ENCODE results near the gene HOXB1.

DNA sequence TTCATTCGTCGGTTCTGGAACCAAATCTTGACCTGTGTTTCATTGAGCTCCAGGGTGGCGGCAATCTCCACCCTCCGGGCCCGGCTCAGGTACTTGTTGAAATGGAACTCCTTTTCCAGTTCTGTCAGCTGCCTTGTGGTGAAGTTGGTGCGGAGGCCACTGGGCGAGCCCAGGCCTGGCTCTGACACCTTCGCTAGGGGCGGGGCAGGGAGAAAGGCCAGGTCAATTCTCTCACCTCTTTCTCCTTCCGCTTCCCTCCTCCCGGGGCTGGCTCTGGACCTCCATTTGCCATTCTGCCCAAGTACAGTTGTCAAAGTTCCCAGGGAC is 1.2 kb downstream of the HOXB1 start:
- TF ChIP-seq, protein P1, sequence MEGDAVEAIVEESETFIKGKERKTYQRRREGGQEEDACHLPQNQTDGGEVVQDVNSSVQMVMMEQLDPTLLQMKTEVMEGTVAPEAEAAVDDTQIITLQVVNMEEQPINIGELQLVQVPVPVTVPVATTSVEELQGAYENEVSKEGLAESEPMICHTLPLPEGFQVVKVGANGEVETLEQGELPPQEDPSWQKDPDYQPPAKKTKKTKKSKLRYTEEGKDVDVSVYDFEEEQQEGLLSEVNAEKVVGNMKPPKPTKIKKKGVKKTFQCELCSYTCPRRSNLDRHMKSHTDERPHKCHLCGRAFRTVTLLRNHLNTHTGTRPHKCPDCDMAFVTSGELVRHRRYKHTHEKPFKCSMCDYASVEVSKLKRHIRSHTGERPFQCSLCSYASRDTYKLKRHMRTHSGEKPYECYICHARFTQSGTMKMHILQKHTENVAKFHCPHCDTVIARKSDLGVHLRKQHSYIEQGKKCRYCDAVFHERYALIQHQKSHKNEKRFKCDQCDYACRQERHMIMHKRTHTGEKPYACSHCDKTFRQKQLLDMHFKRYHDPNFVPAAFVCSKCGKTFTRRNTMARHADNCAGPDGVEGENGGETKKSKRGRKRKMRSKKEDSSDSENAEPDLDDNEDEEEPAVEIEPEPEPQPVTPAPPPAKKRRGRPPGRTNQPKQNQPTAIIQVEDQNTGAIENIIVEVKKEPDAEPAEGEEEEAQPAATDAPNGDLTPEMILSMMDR (IDR thresholded peaks at IDR 0.05; ENCODE audit: low read depth, low read length, missing input control) = no peak
- no peak for TF ChIP-seq EGR1 (IDR thresholded peaks at IDR 0.05; ENCODE audit: low read depth in 2 of 2)
- TF ChIP-seq, protein P2, sequence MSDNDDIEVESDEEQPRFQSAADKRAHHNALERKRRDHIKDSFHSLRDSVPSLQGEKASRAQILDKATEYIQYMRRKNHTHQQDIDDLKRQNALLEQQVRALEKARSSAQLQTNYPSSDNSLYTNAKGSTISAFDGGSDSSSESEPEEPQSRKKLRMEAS (IDR thresholded peaks at IDR 0.05) = no peak
- no peak for TF ChIP-seq GABPA (IDR thresholded peaks at IDR 0.05 in 1 of 2, conservative IDR thresholded peaks at IDR 0.05 in 1 of 2)
- no peak for TF ChIP-seq FOXA1 (IDR thresholded peaks at IDR 0.05)
- no peak for TF ChIP-seq TAF1 (conservative IDR thresholded peaks at IDR 0.05)
- TF ChIP-seq, protein P3, sequence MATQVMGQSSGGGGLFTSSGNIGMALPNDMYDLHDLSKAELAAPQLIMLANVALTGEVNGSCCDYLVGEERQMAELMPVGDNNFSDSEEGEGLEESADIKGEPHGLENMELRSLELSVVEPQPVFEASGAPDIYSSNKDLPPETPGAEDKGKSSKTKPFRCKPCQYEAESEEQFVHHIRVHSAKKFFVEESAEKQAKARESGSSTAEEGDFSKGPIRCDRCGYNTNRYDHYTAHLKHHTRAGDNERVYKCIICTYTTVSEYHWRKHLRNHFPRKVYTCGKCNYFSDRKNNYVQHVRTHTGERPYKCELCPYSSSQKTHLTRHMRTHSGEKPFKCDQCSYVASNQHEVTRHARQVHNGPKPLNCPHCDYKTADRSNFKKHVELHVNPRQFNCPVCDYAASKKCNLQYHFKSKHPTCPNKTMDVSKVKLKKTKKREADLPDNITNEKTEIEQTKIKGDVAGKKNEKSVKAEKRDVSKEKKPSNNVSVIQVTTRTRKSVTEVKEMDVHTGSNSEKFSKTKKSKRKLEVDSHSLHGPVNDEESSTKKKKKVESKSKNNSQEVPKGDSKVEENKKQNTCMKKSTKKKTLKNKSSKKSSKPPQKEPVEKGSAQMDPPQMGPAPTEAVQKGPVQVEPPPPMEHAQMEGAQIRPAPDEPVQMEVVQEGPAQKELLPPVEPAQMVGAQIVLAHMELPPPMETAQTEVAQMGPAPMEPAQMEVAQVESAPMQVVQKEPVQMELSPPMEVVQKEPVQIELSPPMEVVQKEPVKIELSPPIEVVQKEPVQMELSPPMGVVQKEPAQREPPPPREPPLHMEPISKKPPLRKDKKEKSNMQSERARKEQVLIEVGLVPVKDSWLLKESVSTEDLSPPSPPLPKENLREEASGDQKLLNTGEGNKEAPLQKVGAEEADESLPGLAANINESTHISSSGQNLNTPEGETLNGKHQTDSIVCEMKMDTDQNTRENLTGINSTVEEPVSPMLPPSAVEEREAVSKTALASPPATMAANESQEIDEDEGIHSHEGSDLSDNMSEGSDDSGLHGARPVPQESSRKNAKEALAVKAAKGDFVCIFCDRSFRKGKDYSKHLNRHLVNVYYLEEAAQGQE (IDR thresholded peaks at IDR 0.05) = no peak
- no peak for TF ChIP-seq YY1 (IDR thresholded peaks at IDR 0.05)
- no peak for TF ChIP-seq RAD21 (IDR thresholded peaks at IDR 0.05)
- TF ChIP-seq RXRA (IDR thresholded peaks at IDR 0.05) = no peak
- TF ChIP-seq, protein P4, sequence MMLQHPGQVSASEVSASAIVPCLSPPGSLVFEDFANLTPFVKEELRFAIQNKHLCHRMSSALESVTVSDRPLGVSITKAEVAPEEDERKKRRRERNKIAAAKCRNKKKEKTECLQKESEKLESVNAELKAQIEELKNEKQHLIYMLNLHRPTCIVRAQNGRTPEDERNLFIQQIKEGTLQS (IDR thresholded peaks at IDR 0.05) = no peak
